ENCODE measurements around the gene CDCA4. TPM values are rescaled to one million over a fixed set of nuclear protein-coding genes. Genes with fewer than 3 reads are reported as not detected.
A peak's percentile ranks its signal among the peaks of the same experiment; 100 is the strongest.

Gene CDCA4
- polyA plus RNA-seq, 3 donors from 2014 or later, result 14.5 to 18.3 (median 14.6) TPM

- H3K27me3 Mint-ChIP-seq (ENCODE audit: low read depth in 3 of 3), result peaks cover 0 to 2% (median 2%) of the 10 kb centered on the region in 3 donors
- H3K4me3 Mint-ChIP-seq, result no peak overlapping the region
- DNase-seq, result no peak
- H3K4me1 Mint-ChIP-seq, result no peaks in the 10 kb centered on the region
- H3K9me3 Mint-ChIP-seq, result no peaks in the 10 kb centered on the region
- H3K36me3 Mint-ChIP-seq, result no peaks in the 10 kb centered on the region
- H3K27ac Mint-ChIP-seq, result peak overlapping the region in 1 of 6 donors; percentile 60
Measured at GRCh38 chr14:104993808-104994591, 26.9 kb downstream of the CDCA4 start.

DNA sequence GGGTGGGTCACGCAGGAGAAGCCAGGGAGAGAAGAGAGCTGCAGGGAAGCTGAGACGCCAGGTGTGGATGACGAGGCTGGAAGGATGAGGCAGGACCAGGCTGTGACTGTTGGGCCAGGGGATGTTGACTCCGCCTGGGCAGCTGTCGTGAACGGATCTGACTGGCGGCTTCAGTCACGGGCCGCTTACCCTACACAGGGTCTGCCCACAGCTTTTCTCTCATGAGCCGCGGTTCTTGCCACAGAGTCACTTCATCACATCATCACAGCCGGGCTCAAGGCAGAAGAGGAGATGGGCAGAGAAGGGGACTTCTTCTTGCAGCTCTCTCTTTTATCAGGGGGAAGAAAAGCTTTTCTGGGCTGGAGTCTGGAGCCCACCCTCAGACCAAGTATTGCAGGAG lies 27.6 kb downstream of the CDCA4 start:
- no peaks in the 10 kb centered on the region for H3K4me1 Mint-ChIP-seq
- H3K27ac Mint-ChIP-seq, result no peak overlapping the region
- no peak overlapping the region for H3K4me3 Mint-ChIP-seq

DNA sequence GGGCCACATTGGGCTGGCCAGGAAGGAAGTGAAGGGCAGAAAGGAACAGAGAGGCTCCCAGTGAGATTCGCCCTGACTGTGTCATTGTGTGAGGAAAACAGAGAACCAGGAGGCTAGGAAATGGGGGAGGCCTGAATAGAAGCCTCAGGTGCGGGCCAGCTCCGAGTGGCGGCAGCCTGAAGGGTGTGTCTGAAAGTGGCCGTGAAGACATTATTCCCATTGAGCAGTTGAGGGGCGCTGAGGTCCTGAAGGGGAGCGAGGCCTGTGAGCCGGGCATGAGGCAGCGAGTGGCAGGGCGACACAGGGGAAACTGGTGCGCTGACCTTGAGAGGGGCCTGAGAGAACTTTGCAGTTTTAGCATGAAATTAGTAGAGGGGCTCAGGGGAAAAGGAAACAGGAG lies 28.4 kb downstream of the CDCA4 start:
- no peak overlapping the region for H3K4me3 Mint-ChIP-seq
- no peaks in the 10 kb centered on the region for H3K9me3 Mint-ChIP-seq
- H3K36me3 Mint-ChIP-seq, result no peaks in the 10 kb centered on the region
- H3K27ac Mint-ChIP-seq, result peak overlapping the region in 2 of 6 donors; percentile 21 to 53
- no peaks in the 10 kb centered on the region for H3K4me1 Mint-ChIP-seq
- peaks cover 0 to 2% (median 2%) of the 10 kb centered on the region in 3 donors for H3K27me3 Mint-ChIP-seq (ENCODE audit: low read depth in 3 of 3)
- DNase-seq, result no peak

More for the DNA sequence above, 27.6 kb downstream of the CDCA4 start:
- DNase-seq, result no peak
- H3K36me3 Mint-ChIP-seq, result no peaks in the 10 kb centered on the region
- H3K9me3 Mint-ChIP-seq, result no peaks in the 10 kb centered on the region
- H3K27me3 Mint-ChIP-seq (ENCODE audit: low read depth in 3 of 3), result peaks cover 0 to 2% (median 2%) of the 10 kb centered on the region in 3 donors

DNA sequence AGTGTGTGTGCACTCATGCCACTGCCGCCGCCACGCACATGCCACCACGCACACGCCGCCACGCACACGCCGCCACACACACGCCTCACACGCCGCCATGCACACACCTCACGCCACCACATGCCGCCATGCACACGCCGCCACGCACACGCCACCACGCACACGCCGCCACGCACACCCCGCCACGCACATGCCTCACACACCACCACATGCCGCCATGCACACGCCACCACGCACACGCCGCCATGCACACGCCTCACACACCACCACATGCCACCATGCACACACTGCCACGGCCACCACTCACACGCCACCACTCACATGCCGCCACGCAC lies 29.0 kb downstream of the CDCA4 start:
- H3K4me1 Mint-ChIP-seq, result peaks cover 0 to 5% of the 10 kb centered on the region in 2 donors
- no peaks in the 10 kb centered on the region for H3K36me3 Mint-ChIP-seq
- H3K4me3 Mint-ChIP-seq, result no peak overlapping the region
- H3K27ac Mint-ChIP-seq, result peak overlapping the region in 2 of 6 donors; percentile 52 to 88
- H3K27me3 Mint-ChIP-seq (ENCODE audit: low read depth in 3 of 3), result peaks cover 0 to 5% (median 2%) of the 10 kb centered on the region in 3 donors
- no peaks in the 10 kb centered on the region for H3K9me3 Mint-ChIP-seq
- no peak for DNase-seq

DNA sequence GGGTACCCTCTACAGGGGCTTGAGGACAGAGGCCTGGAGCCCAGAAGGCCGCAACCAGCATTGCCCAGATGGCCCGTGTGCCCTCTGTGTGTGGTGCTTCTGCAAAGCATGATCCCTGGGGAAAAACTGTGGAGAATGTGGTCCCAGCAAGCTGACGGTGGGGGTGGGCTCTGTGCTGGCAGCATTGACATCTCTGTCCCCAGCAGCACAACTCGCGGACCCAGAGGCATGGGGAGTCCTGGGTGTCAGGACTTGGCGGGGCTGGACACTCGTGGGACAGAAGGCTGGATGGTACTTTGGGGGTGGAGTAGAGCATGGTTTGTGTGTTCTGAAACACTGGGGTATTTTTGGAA lies 31.0 kb downstream of the CDCA4 start:
- Mint-ChIP-seq H3K4me3 (no peak overlapping the region), H3K9me3 (no peaks in the 10 kb centered on the region), H3K4me1 (peaks cover 4 to 5% of the 10 kb centered on the region in 2 donors), H3K27ac (no peak overlapping the region), H3K27me3 (ENCODE audit: low read depth in 3 of 3) (peaks cover 3 to 5% (median 4%) of the 10 kb centered on the region in 3 donors), H3K36me3 (no peaks in the 10 kb centered on the region)
- no peak for DNase-seq

DNA sequence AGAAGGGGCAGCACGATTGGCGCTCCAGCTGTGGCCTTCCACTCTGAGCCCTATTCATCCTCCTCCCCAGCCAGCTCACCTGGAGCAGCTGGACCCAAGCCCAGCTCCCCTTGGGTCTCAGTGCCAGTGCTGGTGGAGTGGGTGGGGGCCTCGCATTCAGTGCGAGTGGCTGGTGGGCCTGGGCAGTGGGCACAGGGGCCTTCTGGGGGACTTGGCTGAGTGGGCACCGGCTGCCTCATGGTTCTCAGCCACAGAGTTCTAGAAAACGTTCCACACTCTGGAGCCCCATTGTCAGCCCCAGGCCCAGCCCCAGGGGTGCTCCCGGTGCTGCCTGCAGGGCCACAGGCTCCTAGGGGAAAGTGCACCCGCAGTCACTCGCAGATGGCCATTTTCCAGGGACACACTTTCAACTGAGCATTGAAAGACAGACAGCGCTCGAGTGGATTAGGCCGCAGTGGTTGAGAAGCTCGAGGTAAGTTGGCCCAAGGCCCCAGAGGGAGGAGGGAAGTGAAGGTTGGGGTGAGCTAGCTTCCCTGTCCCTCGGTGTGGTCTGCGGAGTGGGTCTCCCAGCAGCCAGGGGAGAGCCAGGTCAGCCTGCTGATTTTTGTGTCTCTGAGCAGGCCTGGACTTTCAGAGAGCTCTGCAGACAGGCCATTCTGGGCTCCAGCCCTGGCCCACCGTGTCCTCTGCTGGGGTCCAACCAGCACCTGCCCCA lies 31.5 kb downstream of the CDCA4 start:
- Mint-ChIP-seq H3K27me3 (ENCODE audit: low read depth in 3 of 3) (peaks cover 4 to 6% (median 5%) of the 10 kb centered on the region in 3 donors), H3K4me1 (peaks cover 5% of the 10 kb centered on the region in 2 donors), H3K27ac (no peak overlapping the region), H3K4me3 (no peak overlapping the region), H3K36me3 (no peaks in the 10 kb centered on the region), H3K9me3 (no peaks in the 10 kb centered on the region)
- DNase-seq, result no peak

DNA sequence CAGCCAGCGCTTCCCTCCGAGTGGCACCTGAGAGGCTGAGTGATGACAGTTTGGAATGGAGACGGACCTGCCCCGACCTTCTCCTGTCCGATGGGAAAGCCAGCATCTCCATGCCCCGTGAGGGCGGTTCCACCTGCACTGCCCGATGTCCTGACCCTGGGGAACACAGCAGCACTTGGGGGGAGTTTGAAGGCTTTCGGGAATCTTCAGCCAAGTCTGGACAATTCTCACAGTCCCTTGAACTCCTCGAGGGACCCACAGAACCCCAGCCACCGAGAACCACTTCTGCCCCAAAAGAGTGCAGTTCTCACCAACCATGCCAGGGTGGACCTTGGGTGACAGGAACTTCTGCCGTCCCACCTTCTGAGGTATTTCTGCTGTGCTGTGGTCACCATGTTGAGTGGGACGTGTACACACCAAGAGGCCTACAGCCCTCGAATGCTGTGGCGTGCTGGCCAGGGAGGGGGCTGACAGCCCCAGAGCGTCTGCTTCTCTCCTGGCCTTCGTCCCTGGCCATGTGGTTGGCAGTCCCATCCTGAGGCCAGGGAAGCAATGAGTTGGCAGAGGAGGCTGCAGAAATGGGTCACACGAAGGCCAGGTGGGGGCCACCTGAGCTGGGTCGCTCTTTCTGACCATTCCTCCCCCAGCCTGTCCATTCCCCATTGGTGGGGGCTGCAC lies 34.3 kb downstream of the CDCA4 start:
- Mint-ChIP-seq H3K4me3 (peak overlapping the region; percentile 52 to 79 (median 73)), H3K27me3 (ENCODE audit: low read depth in 3 of 3) (peaks cover 3 to 7% (median 4%) of the 10 kb centered on the region in 3 donors), H3K9me3 (no peaks in the 10 kb centered on the region), H3K4me1 (peaks cover 5 to 7% of the 10 kb centered on the region in 2 donors), H3K27ac (peak overlapping the region in 5 of 6 donors; percentile 61 to 90 (median 72)), H3K36me3 (peaks cover 0 to 3% (median 0%) of the 10 kb centered on the region in 3 donors)
- DNase-seq, result no peak

DNA sequence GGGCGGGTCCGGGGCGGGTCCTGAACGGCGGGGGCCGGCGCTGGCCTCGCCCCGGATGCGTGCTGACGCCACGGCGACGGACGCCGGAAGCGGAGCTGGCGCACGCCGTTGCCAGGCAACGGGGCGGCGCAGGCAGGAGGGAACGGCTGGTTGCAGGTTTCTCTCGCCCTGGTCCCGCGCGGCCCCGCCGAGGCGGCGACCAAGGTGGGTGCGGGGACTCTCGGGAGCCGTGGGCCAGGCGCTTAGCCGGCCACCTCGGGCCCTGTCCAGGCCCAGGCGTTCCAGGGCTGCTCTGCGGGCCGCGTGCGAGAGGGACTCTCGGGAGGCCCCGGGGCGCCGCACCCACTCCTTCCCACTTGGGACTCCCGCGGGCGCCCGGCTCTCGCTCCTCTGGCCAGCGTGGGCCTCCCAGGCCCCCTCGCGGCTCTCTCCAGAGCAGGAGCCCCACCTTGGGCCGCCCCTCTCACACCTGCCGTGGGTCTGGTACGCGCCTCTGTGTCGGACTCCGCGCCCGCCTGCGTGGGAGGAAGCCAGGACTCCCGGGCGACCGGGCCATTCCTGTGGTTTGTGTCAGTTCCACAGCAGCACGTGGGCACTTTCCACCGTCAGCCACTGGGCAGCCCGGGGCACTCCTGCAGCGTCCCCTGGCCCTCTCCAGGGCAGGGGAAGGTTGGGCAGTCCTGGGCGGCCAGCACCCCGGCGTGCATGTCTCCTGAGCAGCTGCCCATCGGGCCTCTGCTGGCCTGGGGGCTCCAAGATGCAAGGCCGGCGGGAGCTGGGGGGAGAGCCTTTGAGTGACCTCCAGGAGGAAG lies 35.0 kb downstream of the CDCA4 start, which contains the start of gene CLBA1:
Gene CLBA1, plus strand, starts transcription at position 114 of the 812 bp plus-strand sequence. Its CDS starts 644 bp downstream, at position 758.
- Mint-ChIP-seq H3K36me3 (peaks cover 0 to 3% (median 0%) of the 10 kb centered on the region in 3 donors), H3K27me3 (ENCODE audit: low read depth in 3 of 3) (peaks cover 3 to 7% (median 4%) of the 10 kb centered on the region in 3 donors), H3K9me3 (no peaks in the 10 kb centered on the region), H3K4me3 (peak within 1 kb of the TSS; percentile 73 to 85 (median 77)), H3K27ac (peak within 1 kb of the TSS in 5 of 6 donors; percentile 71 to 90 (median 76)), H3K4me1 (peaks cover 5 to 7% of the 10 kb centered on the region in 2 donors)
- DNase-seq, result peak; percentile 90 to 93 (median 92)

- H3K4me1 Mint-ChIP-seq, result peaks cover 5 to 7% of the 10 kb centered on the region in 2 donors
- no peak for DNase-seq
Measured at GRCh38 chr14:104984056-104984894, 36.6 kb downstream of the CDCA4 start.

GRCh38 chr14:104983231-104983721 lies 37.6 kb downstream of the CDCA4 start:
- Mint-ChIP-seq H3K27ac (peak overlapping the region in 3 of 6 donors; percentile 15 to 87 (median 71)), H3K27me3 (ENCODE audit: low read depth in 3 of 3) (peaks cover 1 to 11% (median 5%) of the 10 kb centered on the region in 3 donors), H3K36me3 (peaks cover 0 to 3% (median 0%) of the 10 kb centered on the region in 3 donors), H3K4me3 (no peak overlapping the region), H3K9me3 (no peaks in the 10 kb centered on the region), H3K4me1 (peaks cover 5 to 7% of the 10 kb centered on the region in 2 donors)
- DNase-seq, result no peak

More at GRCh38 chr14:104984056-104984894, 36.6 kb downstream of the CDCA4 start:
- H3K4me3 Mint-ChIP-seq, result peak overlapping the region; percentile 67 to 85 (median 76)
- peak overlapping the region in 5 of 6 donors; percentile 53 to 90 (median 76) for H3K27ac Mint-ChIP-seq
- peaks cover 0 to 3% (median 0%) of the 10 kb centered on the region in 3 donors for H3K36me3 Mint-ChIP-seq
- no peaks in the 10 kb centered on the region for H3K9me3 Mint-ChIP-seq
- peaks cover 1 to 7% (median 3%) of the 10 kb centered on the region in 3 donors for H3K27me3 Mint-ChIP-seq (ENCODE audit: low read depth in 3 of 3)

GRCh38 chr14:104982548-104983230 lies 38.2 kb downstream of the CDCA4 start:
- H3K9me3 Mint-ChIP-seq, result no peaks in the 10 kb centered on the region
- H3K4me3 Mint-ChIP-seq, result no peak overlapping the region
- H3K27ac Mint-ChIP-seq, result no peak overlapping the region
- peaks cover 3 to 11% (median 6%) of the 10 kb centered on the region in 3 donors for H3K27me3 Mint-ChIP-seq (ENCODE audit: low read depth in 3 of 3)
- no peak for DNase-seq
- H3K36me3 Mint-ChIP-seq, result peaks cover 0 to 3% (median 0%) of the 10 kb centered on the region in 3 donors
- peaks cover 7 to 8% of the 10 kb centered on the region in 2 donors for H3K4me1 Mint-ChIP-seq

All from immature natural killer cell (primary cell).